Uterus (tissue), 4 donors: ENCODE results near the gene CSH1. TPM values are rescaled to one million over a fixed set of nuclear protein-coding genes. Genes with fewer than 3 reads are reported as not detected.
"Not testable (repeated sequence)": the region's sequence is repeated elsewhere in the genome, so short reads cannot be mapped to it uniquely, and the experiment has no call there.

ENCODE experiments used
- DNase-seq, 2 donors: peaks; one replicate each; pipeline ENCODE4 v3.0.0-alpha.2; 2019 to 2020
- H3K27ac ChIP-seq, 2 donors: fragments of 200-600 bp; sonication (generic); 1 replicate in 1 of 2; 2 replicates in 1 of 2; pipeline ENCODE4 v1.5.1; 2016 to 2018
- H3K27me3 ChIP-seq, 2 donors: fragments of 200-600 bp; sonication (generic); one replicate each; pipeline ENCODE4 v1.5.1; 2018 to 2019; ENCODE audit warnings: control low read depth in 1 of 2
- H3K36me3 ChIP-seq, 2 donors: fragments of 200-600 bp; sonication (generic); one replicate each; pipeline ENCODE4 v1.5.1; 2019; ENCODE audit warnings: control low read depth in 1 of 2
- H3K4me1 ChIP-seq, 2 donors: fragments of 200-600 bp; sonication (generic); one replicate each; pipeline ENCODE4 v1.5.1; 2018 to 2019; ENCODE audit warnings: control low read depth in 1 of 2
- H3K4me3 ChIP-seq, 2 donors: fragments of 200-600 bp; sonication (generic); 1 replicate in 1 of 2; 2 replicates in 1 of 2; pipeline ENCODE4 v1.5.1; 2018 to 2019; ENCODE audit warnings: mild to moderate bottlenecking in 1 of 2
- H3K9me3 ChIP-seq, 2 donors: fragments of 200-600 bp; sonication (generic); one replicate each; pipeline ENCODE4 v1.5.1; 2019; ENCODE audit warnings: control low read depth in 1 of 2
- POLR2A ChIP-seq, 2 donors: fragments of 450-650 bp; IDR thresholded peaks; one replicate each; pipeline ENCODE4 v1.6.1; 2016; ENCODE audit warnings: antibody characterized with exemption in 2 of 2, mild to moderate bottlenecking in 1 of 2, moderate library complexity in 1 of 2
- intact Hi-C: fragments of 100-400 bp; cut with DNase I; formaldehyde crosslinking; loops from one replicate; pipeline ENCODE4 v1.15.1; 2023; ENCODE audit warnings: low total_unique reads
- total RNA-seq, 4 donors: library from RNA; depleted of rRNA in 3 of 4; stranded (reverse); fragments of >200 nt in 3 of 4; gene quantifications; one replicate each; pipeline versions ENCODE4 v1.1.0 to v1.2.4, GENCODE V29; 2014 to 2023
- TF ChIP-seq, protein P1 (sequence below), 4 experiments: fragments of 200-600 bp in 2 of 4; fragments of 450-650 bp in 2 of 4; sonication (generic) in 2 of 4; IDR thresholded peaks; one replicate each; pipeline ENCODE4 v1.5.1; 2016 to 2019; ENCODE audit warnings: antibody characterized with exemption in 4 of 4, mild to moderate bottlenecking in 2 of 4, moderate library complexity in 1 of 4
- donor health status: DM: yes; HTN: yes; CAD: no.

The CSH1 gene
- not detected for total RNA-seq

DNA sequence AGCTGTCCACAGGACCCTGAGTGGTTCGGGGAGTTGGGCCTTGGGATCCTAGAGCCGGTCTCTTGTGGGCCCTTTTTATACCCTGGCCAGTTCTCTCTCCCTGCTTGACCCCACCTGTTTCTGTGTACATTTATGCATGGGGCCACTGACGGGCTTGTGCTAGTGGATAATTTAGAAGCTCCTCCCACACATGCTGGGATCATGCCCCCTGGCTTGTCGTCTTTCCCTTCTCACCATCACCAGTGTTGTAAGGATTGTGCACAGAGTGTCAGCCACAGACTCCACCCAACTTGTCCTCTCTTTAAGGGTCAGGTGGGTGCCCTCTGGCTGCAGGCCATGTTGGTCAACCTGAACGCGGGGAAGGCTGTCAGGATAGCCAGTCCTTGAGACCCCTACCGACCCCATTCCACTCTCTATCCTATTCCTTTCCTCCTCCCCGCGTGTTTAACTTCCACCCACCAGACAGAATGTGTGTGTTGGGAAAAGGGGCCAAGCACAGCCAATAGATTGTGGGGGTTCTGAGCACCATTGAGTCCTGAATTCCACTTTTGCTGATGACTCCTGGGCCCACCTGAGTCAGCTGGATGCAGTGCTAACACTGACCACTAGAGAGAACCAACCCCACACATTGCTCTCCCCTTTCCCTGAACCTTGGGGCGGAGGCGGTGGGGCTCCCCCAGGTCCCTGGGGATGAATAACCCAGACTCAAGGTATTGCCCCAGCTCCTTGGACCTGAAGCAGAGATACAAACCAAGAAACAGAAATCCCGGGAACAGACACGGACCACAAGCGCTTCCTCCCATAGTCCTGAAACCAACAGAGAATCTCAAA is at the start of gene CSH1:
CSH1 (minus strand) TSS at position 51 of the 831 bp plus-strand sequence. CDS start 63 bp downstream, outside the sequence.
- intact Hi-C loops, H3K27me3 ChIP-seq, H3K27ac ChIP-seq, H3K4me3 ChIP-seq, DNase-seq, H3K9me3 ChIP-seq, H3K4me1 ChIP-seq, H3K36me3 ChIP-seq: not testable (repeated sequence)

- TF ChIP-seq, protein P1, sequence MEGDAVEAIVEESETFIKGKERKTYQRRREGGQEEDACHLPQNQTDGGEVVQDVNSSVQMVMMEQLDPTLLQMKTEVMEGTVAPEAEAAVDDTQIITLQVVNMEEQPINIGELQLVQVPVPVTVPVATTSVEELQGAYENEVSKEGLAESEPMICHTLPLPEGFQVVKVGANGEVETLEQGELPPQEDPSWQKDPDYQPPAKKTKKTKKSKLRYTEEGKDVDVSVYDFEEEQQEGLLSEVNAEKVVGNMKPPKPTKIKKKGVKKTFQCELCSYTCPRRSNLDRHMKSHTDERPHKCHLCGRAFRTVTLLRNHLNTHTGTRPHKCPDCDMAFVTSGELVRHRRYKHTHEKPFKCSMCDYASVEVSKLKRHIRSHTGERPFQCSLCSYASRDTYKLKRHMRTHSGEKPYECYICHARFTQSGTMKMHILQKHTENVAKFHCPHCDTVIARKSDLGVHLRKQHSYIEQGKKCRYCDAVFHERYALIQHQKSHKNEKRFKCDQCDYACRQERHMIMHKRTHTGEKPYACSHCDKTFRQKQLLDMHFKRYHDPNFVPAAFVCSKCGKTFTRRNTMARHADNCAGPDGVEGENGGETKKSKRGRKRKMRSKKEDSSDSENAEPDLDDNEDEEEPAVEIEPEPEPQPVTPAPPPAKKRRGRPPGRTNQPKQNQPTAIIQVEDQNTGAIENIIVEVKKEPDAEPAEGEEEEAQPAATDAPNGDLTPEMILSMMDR (IDR thresholded peaks at IDR 0.05): no peak
- TF ChIP-seq POLR2A (IDR thresholded peaks at IDR 0.05): no peak
- Histone ChIP-seq H3K9me3 (no peaks in the 10 kb centered on the region), H3K27ac (no peak overlapping the region), H3K36me3 (no peaks in the 10 kb centered on the region), H3K4me1 (no peaks in the 10 kb centered on the region), H3K4me3 (no peak overlapping the region), H3K27me3 (no peaks in the 10 kb centered on the region)
- intact Hi-C loops: no loop called here
- DNase-seq: no peak
Observed at GRCh38 chr17:63945784-63946439, 49.5 kb upstream of the CSH1 start.

- intact Hi-C loops: no loop called here
- no peaks in the 10 kb centered on the region for H3K27me3 ChIP-seq
- no peak overlapping the region for H3K27ac ChIP-seq
- no peaks in the 10 kb centered on the region for H3K4me1 ChIP-seq
- H3K4me3 ChIP-seq: no peak overlapping the region
- no peak for TF ChIP-seq POLR2A (IDR thresholded peaks at IDR 0.05)
- TF ChIP-seq, protein P1 (IDR thresholded peaks at IDR 0.05): no peak
- H3K36me3 ChIP-seq: no peaks in the 10 kb centered on the region
- no peaks in the 10 kb centered on the region for H3K9me3 ChIP-seq
- no peak for DNase-seq
Observed at GRCh38 chr17:63944736-63945499, 48.5 kb upstream of the CSH1 start.

DNA sequence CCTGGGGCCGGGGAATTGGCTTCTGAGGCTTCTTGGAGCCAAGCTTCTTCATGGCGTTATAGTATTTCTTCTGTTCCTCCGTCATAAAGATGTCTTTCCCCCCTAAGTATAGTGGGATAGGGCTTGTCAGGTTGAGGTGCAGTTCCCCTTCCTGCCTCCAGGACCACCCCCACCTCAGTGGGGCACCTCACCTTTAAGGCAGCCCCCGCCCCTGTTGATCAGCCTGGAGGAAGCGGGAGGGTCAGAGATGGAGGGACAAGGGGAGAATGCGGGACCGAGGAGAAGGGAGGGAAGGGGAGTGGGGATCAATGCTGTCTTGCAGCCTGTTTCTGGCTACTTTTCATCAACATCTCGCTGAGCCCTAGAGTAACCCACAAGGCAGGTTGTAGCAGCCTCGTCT is 47.4 kb upstream of the CSH1 start:
- H3K27ac ChIP-seq: no peak overlapping the region
- H3K36me3 ChIP-seq: no peaks in the 10 kb centered on the region
- no peak for DNase-seq
- no peaks in the 10 kb centered on the region for H3K4me1 ChIP-seq
- intact Hi-C loops: no loop called here
- no peaks in the 10 kb centered on the region for H3K27me3 ChIP-seq
- TF ChIP-seq POLR2A (IDR thresholded peaks at IDR 0.05): no peak
- TF ChIP-seq, protein P1 (IDR thresholded peaks at IDR 0.05): no peak
- H3K4me3 ChIP-seq: no peak overlapping the region
- H3K9me3 ChIP-seq: no peaks in the 10 kb centered on the region

DNA sequence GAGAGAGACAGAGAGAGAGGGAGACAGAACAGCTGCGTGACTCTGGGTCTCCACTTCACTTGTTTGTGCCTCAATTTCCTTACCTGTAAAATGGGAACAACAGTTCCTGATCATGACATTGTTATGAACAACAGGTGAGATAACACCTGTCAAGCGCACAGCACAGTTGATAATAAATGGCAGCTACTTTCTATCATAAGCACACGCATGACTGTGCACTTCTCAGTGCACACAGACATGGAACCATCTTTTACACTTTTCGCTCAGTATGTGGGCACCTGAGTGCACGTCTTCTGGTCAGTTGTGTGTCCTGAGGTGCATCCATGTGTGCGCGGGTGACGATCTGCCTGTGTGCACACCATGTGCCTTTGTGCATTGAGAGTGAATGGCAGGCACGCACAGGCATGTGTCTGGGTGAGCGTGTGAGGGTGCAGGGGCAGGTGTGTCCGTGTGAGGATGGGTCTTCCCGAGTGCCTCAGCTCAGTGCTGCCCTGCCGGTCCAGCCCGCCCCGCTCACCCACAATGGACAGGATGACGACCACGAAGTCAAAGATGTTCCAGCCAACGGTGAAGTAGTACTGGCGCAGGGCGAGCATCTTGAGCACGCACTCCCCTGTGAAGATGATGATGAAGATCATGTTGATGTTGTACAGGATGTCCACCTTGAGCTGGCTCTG is 46.1 kb upstream of the CSH1 start:
- no peak for DNase-seq
- H3K36me3 ChIP-seq: no peaks in the 10 kb centered on the region
- no peaks in the 10 kb centered on the region for H3K27me3 ChIP-seq
- H3K4me3 ChIP-seq: no peak overlapping the region
- H3K4me1 ChIP-seq: no peaks in the 10 kb centered on the region
- no peak overlapping the region for H3K27ac ChIP-seq
- H3K9me3 ChIP-seq: no peaks in the 10 kb centered on the region
- intact Hi-C loops: no loop called here
- TF ChIP-seq POLR2A (IDR thresholded peaks at IDR 0.05): no peak
- TF ChIP-seq, protein P1 (IDR thresholded peaks at IDR 0.05): no peak
